T-helper 9 cell (primary cell): ENCODE results near the gene C13orf46.

Experiments
- DNase-seq: peaks from one replicate; pipeline ENCODE4 v3.0.0-alpha.2; 2020

The C13orf46 gene

GRCh38 chr13:113952983-113953520 lies 20.8 kb downstream of the C13orf46 start:
- no peak for DNase-seq

GRCh38 chr13:113952151-113952982 lies 21.5 kb downstream of the C13orf46 start:
- DNase-seq, result no peak

DNA sequence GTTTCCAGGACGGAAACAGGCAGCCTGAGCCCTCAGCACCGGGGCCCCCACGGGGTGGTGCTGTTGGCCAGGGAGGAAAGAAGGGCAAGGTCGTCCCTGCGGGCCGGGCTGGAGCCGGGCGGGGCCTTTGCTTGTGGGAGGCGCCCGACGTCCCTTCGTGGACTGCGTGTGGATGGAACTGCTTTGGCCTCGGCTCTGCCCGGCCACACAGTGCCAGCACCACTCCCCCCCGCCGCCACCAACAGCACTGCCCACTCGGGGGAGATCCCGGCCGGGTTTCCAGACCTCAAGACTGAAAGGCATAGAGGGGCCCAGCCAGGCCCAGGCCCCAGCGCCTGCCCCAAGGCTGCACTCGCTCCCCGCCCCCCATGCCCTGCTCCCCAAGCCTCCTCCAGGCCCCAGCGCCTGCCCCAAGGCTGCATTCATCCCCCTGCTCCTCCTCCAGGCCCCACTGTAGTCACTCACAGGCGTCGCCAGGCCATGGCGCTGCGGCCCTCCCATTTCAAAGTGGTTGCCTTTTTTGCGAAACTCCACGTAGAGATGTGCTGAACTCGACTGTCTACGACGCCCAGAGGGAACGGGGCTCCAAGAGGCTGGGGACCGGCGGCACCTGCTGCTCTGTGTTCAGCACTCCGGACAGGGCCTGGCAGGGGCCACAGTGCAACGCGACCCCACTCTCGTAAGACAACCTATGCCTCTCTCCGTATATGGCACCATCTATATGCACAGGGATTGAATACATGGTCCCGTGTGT lies 22.5 kb downstream of the C13orf46 start:
- no peak for DNase-seq

GRCh38 chr13:113950451-113951245 lies 23.2 kb downstream of the C13orf46 start:
- DNase-seq, result no peak

- DNase-seq, result no peak
Measured at GRCh38 chr13:113949546-113949945, 24.3 kb downstream of the C13orf46 start.

- DNase-seq, result no peak
Measured at GRCh38 chr13:113948034-113948742, 25.7 kb downstream of the C13orf46 start.

- no peak for DNase-seq
Measured at GRCh38 chr13:113947311-113948033, 26.4 kb downstream of the C13orf46 start.

DNA sequence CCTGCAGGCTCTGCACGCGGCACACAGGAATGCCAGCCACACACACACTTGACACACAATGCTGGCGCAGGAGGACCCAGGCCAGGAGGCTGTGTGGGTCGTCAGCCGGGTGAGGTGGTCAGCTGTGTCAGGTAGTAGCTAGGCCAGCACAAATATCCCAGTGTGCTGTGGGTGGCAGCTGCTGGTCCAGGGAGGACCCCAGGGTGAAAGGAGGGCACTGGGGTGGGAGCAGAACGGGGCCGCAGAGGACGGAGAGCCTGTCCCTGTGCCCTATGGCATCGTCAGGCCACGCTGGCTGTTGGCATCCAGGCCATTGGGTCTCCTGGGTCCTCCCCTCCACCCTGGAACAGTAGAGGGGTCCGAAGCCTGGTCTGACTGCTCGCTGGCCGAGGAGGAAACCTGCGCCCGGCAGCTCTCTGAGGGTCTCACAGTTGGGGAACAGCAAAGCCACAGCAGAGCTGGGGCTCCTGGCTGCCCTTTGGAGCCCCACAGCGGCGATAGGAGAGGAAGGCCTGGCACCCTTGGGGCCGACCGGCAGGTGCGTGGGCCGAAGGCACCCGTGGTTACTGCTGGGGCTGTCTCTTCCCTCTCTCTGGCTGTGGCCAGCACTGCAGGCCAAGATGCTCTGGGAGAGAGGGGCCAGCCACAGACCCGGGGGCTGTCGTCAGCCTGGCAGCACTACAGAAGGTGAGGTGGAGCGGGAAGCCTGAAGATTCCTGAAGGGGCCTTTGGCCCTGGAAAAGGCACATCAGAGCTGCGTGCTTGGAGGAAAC lies 27.3 kb downstream of the C13orf46 start:
- no peak for DNase-seq

DNA sequence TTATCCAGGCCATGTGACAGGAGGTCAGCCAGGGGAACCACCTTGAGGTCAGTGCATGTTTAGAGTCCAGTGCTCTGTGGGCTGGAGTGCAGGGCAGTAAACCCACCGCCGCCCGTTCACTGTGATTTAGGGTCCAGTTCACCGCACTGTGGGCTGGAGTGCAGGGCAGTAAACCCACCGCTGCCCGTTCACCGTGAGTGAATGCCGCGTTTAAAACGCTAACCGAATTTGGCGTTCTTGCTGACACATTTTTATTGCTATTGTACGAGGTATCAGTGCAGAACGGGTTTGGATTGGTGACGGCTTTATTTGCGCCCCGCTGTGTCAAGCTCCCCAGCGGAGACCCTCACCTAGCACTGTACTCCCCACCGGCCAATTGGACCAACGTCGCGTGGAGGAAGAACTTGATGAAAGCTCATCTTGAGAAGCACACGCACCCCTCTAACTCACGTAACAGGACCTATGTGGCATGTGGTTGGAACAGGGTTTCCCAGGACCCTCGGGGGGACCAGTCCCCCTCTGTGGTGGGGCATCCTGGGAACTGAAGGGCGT lies 27.9 kb downstream of the C13orf46 start:
- DNase-seq, result no peak

GRCh38 chr13:113943821-113944565 lies 29.9 kb downstream of the C13orf46 start:
- no peak for DNase-seq

DNA sequence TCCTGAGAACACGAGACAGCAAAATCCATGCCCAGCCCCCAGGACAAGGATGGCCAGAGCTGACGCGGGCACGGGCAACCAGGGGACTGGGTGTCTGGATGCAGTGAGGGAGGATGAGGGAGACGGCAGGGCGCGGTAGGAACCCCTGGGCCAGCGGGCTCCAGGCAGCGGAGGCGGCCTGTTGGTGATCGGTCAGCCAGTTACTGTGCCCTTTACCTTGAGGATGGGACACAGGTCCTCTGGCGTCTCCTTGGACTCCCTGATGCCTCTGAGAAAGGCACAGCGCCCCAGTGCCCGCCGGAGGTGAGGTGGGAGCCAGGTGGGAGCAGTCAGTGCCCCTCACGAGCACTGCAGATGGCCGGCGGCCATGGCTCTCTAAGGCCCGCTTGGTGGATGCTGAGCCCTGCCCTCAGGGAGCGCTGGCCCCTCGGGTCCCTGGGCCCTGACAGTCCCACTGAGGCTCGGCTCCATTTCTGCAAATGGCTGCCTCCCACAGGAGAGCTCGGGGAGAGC lies 31.2 kb downstream of the C13orf46 start:
- DNase-seq, result no peak

- DNase-seq, result no peak
Measured at GRCh38 chr13:113941571-113942191, 32.2 kb downstream of the C13orf46 start.

- no peak for DNase-seq
Measured at GRCh38 chr13:113939944-113940297, 34.0 kb downstream of the C13orf46 start.

- no peak for DNase-seq
Measured at GRCh38 chr13:113939129-113939943, 34.5 kb downstream of the C13orf46 start.

DNA sequence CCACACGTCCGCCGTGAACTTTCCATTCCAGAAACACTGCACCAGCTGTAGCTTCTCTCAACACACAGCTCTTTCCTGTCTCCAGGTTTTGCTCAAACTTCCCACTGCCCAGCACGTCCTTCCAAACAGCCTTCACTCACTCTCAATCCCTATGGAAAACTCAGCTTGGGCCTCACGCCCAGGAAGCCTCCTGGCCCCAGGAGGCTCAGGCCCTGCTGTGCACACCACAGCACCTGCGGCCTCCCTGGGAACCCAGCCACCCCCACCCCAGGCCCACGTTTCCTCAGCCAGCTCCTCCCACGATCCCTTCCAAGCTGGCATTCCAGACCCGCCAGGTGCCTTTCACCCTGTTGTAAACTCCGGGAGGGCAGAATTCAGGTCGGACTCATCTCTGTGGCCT lies 35.2 kb downstream of the C13orf46 start:
- DNase-seq, result no peak

- DNase-seq, result no peak
Measured at GRCh38 chr13:113938246-113938645, 35.6 kb downstream of the C13orf46 start.

GRCh38 chr13:113937527-113938180 lies 36.2 kb downstream of the C13orf46 start:
- no peak for DNase-seq

- DNase-seq, result no peak
Measured at GRCh38 chr13:113937073-113937472, 36.8 kb downstream of the C13orf46 start.
